Endothelial cell of umbilical vein (primary cell): Measurements from ENCODE around the gene TMEM250. TPM values are rescaled to one million over a fixed set of nuclear protein-coding genes. Genes with fewer than 3 reads are reported as not detected.

Source experiments
- BruUV-seq: library from RNA; stranded (reverse); fragments of 400-500 nt; replicated peaks from 2 replicates; lab custom pipeline; 2021; lab: Mats Ljungman, UMichigan
- CTCF ChIA-PET: fragments of 300-600, 350-600 bp; sonication (Branson Sonifier 250); formaldehyde crosslinking; loops from one replicate; lab custom pipeline; 2021; ENCODE audit warnings: antibody characterized with exemption, inconsistent platforms; lab: Charles Lee
- POLR2A ChIA-PET: fragments of 300-600, 350-600 bp; sonication (Branson Sonifier 250); formaldehyde crosslinking; loops from one replicate; lab custom pipeline; 2021; ENCODE audit warnings: antibody characterized with exemption, inconsistent platforms; lab: Charles Lee
- DNase-seq: peaks from one replicate; pipeline ENCODE4 v3.0.0-alpha.2; 2011; ENCODE audit warnings: low read depth, low spot score
- FAIRE-seq: peaks from 2 replicates; lab custom pipeline; 2011; peaks lifted over from hg19 to GRCh38; lab: Jason Lieb, UNC
- H2AFZ ChIP-seq: 2 replicates; pipeline ENCODE4 v1.6.0; 2012; ENCODE audit warnings: low read depth, low read length, control low read depth, inconsistent platforms
- H3K27ac ChIP-seq: 2 replicates; pipeline ENCODE4 v1.5.1; 2011; ENCODE audit warnings: low read depth, mild to moderate bottlenecking, control low read depth, low read length, moderate library complexity; ENCODE audit not compliant: insufficient read depth
- H3K27me3 ChIP-seq, 2 experiments: 2 replicates each; pipeline versions ENCODE4 v1.6.0 to v1.6.1; 2011; ENCODE audit warnings: low read length in 2 of 2, mixed read lengths in 1 of 2; ENCODE audit not compliant: control insufficient read depth in 2 of 2, insufficient read depth in 2 of 2
- H3K36me3 ChIP-seq, 2 experiments: 2 replicates in 1 of 2; 3 replicates in 1 of 2; pipeline ENCODE4 v1.5.1; 2011; ENCODE audit warnings: low read length in 2 of 2, mild to moderate bottlenecking in 1 of 2, moderate library complexity in 1 of 2; ENCODE audit not compliant: control insufficient read depth in 2 of 2, insufficient read depth in 2 of 2; ENCODE audit errors: extremely low read depth in 1 of 2
- H3K4me1 ChIP-seq: 3 replicates; pipeline ENCODE4 v1.5.1; 2011; ENCODE audit warnings: mild to moderate bottlenecking, low read length; ENCODE audit not compliant: control insufficient read depth, insufficient read depth; ENCODE audit errors: extremely low read depth
- H3K4me2 ChIP-seq: 2 replicates; pipeline ENCODE4 v1.6.1; 2011; ENCODE audit warnings: low read length, control low read depth, mixed read lengths; ENCODE audit not compliant: insufficient read depth
- H3K4me3 ChIP-seq, 3 experiments: fragments of 200-600 bp in 1 of 3; sonication (generic), shearing (Covaris generic) in 1 of 3; replicated peaks in 1 of 3; 2 replicates each; pipeline ENCODE4 v1.5.1; 2011 to 2016; ENCODE audit warnings: control low read depth in 3 of 3, low read length in 3 of 3, mild to moderate bottlenecking in 2 of 3, inconsistent platforms in 1 of 3, low read depth in 1 of 3, moderate library complexity in 1 of 3; ENCODE audit not compliant: insufficient read depth in 1 of 3
- H3K79me2 ChIP-seq: 2 replicates; pipeline ENCODE4 v1.6.0; 2012; ENCODE audit warnings: low read length, inconsistent platforms; ENCODE audit not compliant: control insufficient read depth, insufficient read depth
- H3K9ac ChIP-seq: replicated peaks from 2 replicates; pipeline ENCODE3; 2011; ENCODE audit warnings: low read length, control low read depth; ENCODE audit not compliant: insufficient read depth; ENCODE audit errors: extremely low read depth
- H3K9me1 ChIP-seq: replicated peaks from 3 replicates; pipeline ENCODE4 v1.6.0; 2011; ENCODE audit warnings: mild to moderate bottlenecking, low read length; ENCODE audit not compliant: control insufficient read depth, insufficient read depth; ENCODE audit errors: extremely low read depth
- H3K9me3 ChIP-seq: replicated peaks from 2 replicates; pipeline ENCODE4 v1.5.1; 2012; ENCODE audit warnings: low read length, inconsistent platforms; ENCODE audit not compliant: control insufficient read depth, insufficient read depth
- H4K20me1 ChIP-seq: replicated peaks from 2 replicates; pipeline ENCODE3; 2011; ENCODE audit warnings: mild to moderate bottlenecking, low read length; ENCODE audit not compliant: control insufficient read depth, insufficient read depth; ENCODE audit errors: extremely low read depth
- CTCF ChIP-seq, 2 donors: IDR thresholded peaks; 1 replicate in 1 of 2; 2 replicates in 1 of 2; pipeline ENCODE4 v1.5.1; 2011; ENCODE audit warnings: low read length in 2 of 2, mild to moderate bottlenecking in 2 of 2, moderate library complexity in 2 of 2, control low read depth in 1 of 2, inconsistent platforms in 1 of 2, low read depth in 1 of 2; ENCODE audit not compliant: insufficient read depth in 1 of 2; ENCODE audit errors: extremely low read depth in 1 of 2
- EZH2 ChIP-seq: IDR thresholded peaks from 2 replicates; pipeline ENCODE4 v1.6.1; 2012; ENCODE audit warnings: borderline replicate concordance, low read depth, mild to moderate bottlenecking, moderate library complexity, low read length, inconsistent platforms; ENCODE audit not compliant: severe bottlenecking
- GATA2 ChIP-seq: IDR thresholded peaks from 2 replicates; pipeline ENCODE4 v1.7.0; 2011; ENCODE audit warnings: low read depth, mild to moderate bottlenecking, moderate library complexity, mixed read lengths, low read length; ENCODE audit not compliant: insufficient read length, insufficient read depth
- JUN ChIP-seq: IDR thresholded peaks from 2 replicates; pipeline ENCODE4 v1.6.1; 2011; ENCODE audit warnings: borderline replicate concordance, low read depth; ENCODE audit not compliant: insufficient read length, insufficient read depth
- MYC ChIP-seq: IDR thresholded peaks from one replicate; pipeline ENCODE4 v1.6.1; 2011; ENCODE audit warnings: mild to moderate bottlenecking, low read depth, low read length
- POLR2A ChIP-seq: IDR thresholded peaks from 2 replicates; pipeline ENCODE4 v1.6.1; 2012; ENCODE audit warnings: low read depth, mild to moderate bottlenecking, control low read depth, low read length
- POLR2AphosphoS5 ChIP-seq: IDR thresholded peaks from 2 replicates; pipeline ENCODE4 v1.6.1; 2012; ENCODE audit warnings: low read depth, mild to moderate bottlenecking, control low read depth, low read length, moderate library complexity; ENCODE audit not compliant: insufficient read depth
- dilution Hi-C: fragments of 300-500 bp; cut with MboI; formaldehyde crosslinking; loops from one replicate; pipeline ENCODE4 v1.15.0; 2019; ENCODE audit warnings: low sequenced_read_pairs; ENCODE audit not compliant: extremely low pct_ligation_motif_present
- intact Hi-C: fragments of 100-400 bp; cut with micrococcal nuclease; formaldehyde crosslinking; loops from one replicate; pipeline ENCODE4 v1.10.0; 2022
- polyA plus RNA-seq, 4 experiments: library from polyadenylated mRNA; depleted of rRNA in 3 of 4; stranded (reverse) in 3 of 4; unstranded in 1 of 4; fragments of >200 nt; gene quantifications; 2 replicates each; pipeline versions ENCODE4 v1.2.1 to v1.2.3, GENCODE V29; 2011 to 2012; ENCODE audit warnings: missing spikeins in 1 of 4
- total RNA-seq: library from RNA; stranded (reverse); gene quantifications from 2 replicates; pipeline ENCODE4 v1.2.3, GENCODE V29; 2021
- TF ChIP-seq, protein P1 (sequence below): IDR thresholded peaks from 2 replicates; pipeline ENCODE4 v1.6.1; 2011; ENCODE audit not compliant: insufficient read depth, insufficient read length

The TMEM250 gene
- total and polyA plus RNA-seq, 2 donors (not counting 3 experiments of a cell fraction or from before 2014, with no cell fraction given): 24.9 to 49.9 TPM

DNA sequence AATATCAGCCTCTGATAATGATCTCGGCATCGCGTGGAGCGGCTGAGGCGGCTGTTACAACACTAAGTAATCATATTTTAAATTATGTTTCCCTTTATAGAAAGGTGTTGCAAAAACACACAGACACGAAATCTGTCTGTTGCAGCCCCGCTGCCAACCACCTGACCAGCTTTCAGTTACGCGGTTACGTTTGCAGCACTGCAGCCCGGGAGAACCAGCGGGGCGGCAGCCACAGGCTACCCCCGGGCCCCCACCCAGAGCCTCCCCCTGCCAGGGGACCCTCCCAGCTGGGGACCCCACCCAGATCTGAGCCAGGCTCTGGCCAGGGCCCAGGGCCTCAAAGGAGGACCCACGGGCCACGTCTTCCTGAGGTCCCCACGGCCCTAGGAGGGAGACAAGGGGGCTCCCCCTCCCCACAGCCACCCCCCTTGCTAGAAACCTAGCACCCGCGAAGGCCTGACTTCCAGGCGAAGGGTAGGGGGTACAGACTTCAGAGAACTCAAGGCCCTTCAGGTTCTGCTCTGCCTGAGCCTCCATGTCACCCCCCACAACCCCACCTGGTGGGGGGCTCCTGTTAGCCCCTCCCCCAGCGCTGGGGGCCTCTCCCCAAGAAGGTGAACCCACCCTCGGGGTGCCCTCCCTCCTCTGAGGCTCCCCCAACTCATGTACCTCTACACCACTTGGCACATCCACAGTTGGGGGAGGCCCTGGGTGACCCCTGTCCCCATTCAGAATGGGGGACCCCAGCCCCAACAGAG is 29.6 kb downstream of the TMEM250 start:
- H3K36me3 ChIP-seq: no peaks in the 10 kb centered on the region
- H3K27me3 ChIP-seq: no peaks in the 10 kb centered on the region
- no peak overlapping the region for H3K27ac ChIP-seq
- DNase-seq: no peak
- dilution Hi-C loops (no loop called here), intact Hi-C loops (loop anchor here (1.0 to 5.0 kb wide), 2 partner anchors 34 to 138 kb away; no protein-coding TSS in a partner anchor)
- H3K79me2 ChIP-seq: peaks cover 93% of the 10 kb centered on the region
- H3K9ac ChIP-seq: no peak overlapping the region
- H3K4me2 ChIP-seq: no peak overlapping the region
- no peak overlapping the region for H3K4me3 ChIP-seq
- H3K4me1 ChIP-seq: peaks cover 19% of the 10 kb centered on the region
- no peak for FAIRE-seq
- POLR2A ChIA-PET: interaction anchor here (1.1 kb wide), 1 partner anchor 20 kb away, joined by 6 read pairs; no protein-coding TSS in a partner anchor
- no peaks in the 10 kb centered on the region for H4K20me1 ChIP-seq
- H3K9me3 ChIP-seq: no peaks in the 10 kb centered on the region
- BruUV-seq: no TSS peak
- TF ChIP-seq POLR2AphosphoS5: no peak
- TF ChIP-seq, protein P1, sequence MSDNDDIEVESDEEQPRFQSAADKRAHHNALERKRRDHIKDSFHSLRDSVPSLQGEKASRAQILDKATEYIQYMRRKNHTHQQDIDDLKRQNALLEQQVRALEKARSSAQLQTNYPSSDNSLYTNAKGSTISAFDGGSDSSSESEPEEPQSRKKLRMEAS: no peak
- no peak for TF ChIP-seq JUN
- TF ChIP-seq GATA2: no peak
- no peak for TF ChIP-seq EZH2
- no peak for TF ChIP-seq CTCF (IDR thresholded peaks at IDR 0.05; ENCODE audit: extremely low read depth in 1 of 2, insufficient read depth in 1 of 2, low read depth in 1 of 2, low read length in 2 of 2)
- no peak for TF ChIP-seq MYC
- TF ChIP-seq POLR2A: no peak
- CTCF ChIA-PET: interaction anchor here (0.6 to 4.4 kb wide), 31 partner anchors 10 to 178 kb away, joined by 3 to 148 read pairs (median 4); partner anchors contain the start of genes TMEM250 and UBAC1
- H2AFZ ChIP-seq: no peak overlapping the region
- H3K9me1 ChIP-seq: no peaks in the 10 kb centered on the region
